ENCODE results near the gene TALDO1. TPM values are rescaled to one million over a fixed set of nuclear protein-coding genes. Genes with fewer than 3 reads are reported as not detected.

The TALDO1 gene
- total and polyA plus RNA-seq, 10 of the 15 experiments (the other 5 are each of a cell fraction or from before 2014, with no cell fraction given): 121 to 302 (median 182) TPM

GRCh38 chr11:792873-793272 lies 45.6 kb downstream of the TALDO1 start:
- WGBS (ENCODE audit: insufficient coverage, insufficient replicate concordance, low lambda C conversion rate, missing lambda C conversion rate): 83% methylated on average over 12 of the region's 13 CpGs
- POLR2A ChIA-PET: no interaction called here
- ATAC-seq (no peak), DNase-seq (ENCODE audit: low read depth, low spot score) (no peak), FAIRE-seq (no peak)
- intact Hi-C loops (cut with micrococcal nuclease; ENCODE audit: unreplicated experiment) (no loop called here), in situ Hi-C loops (cut with MboI) (no loop called here)
- H3K79me2 ChIP-seq (ENCODE audit: control insufficient read depth, insufficient read depth, low read length): peaks cover 30% of the 10 kb centered on the region
- no peak overlapping the region for H3K4me3 ChIP-seq
- H3K9me3 ChIP-seq (replicated peaks; ENCODE audit: control insufficient read depth, insufficient read depth, low read length): no peaks in the 10 kb centered on the region
- RAD21 ChIA-PET (ENCODE audit: unreplicated experiment): no interaction called here
- no peaks in the 10 kb centered on the region for H4K20me1 ChIP-seq (ENCODE audit: control insufficient read depth, insufficient read depth)
- BruUV-seq (replicated peaks): no TSS peak
- H3K4me1 ChIP-seq (ENCODE audit: control insufficient read depth, insufficient read depth, low read length): peaks cover 22% of the 10 kb centered on the region
- CTCF ChIA-PET: no interaction called here
- H3K27ac ChIP-seq (ENCODE audit: control insufficient read depth, insufficient read depth): no peak overlapping the region
- TF ChIP-seq USF1 (IDR thresholded peaks at IDR 0.05; ENCODE audit: borderline replicate concordance, extremely low read length, insufficient read depth, low read depth, low read length): no peak
- TF ChIP-seq SMAD1 (IDR thresholded peaks at IDR 0.05; ENCODE audit: low read depth, partially characterized antibody): no peak
- TF ChIP-seq PML (IDR thresholded peaks at IDR 0.05; ENCODE audit: low read length): no peak
- TF ChIP-seq KDM1A (IDR thresholded peaks at IDR 0.05; ENCODE audit: borderline replicate concordance): no peak
- no peak for TF ChIP-seq ZSCAN29 (IDR thresholded peaks at IDR 0.05)
- TF ChIP-seq SUPT20H (IDR thresholded peaks at IDR 0.05; ENCODE audit: borderline replicate concordance, control insufficient read depth, low read depth, low read length): no peak
- no peak for TF ChIP-seq MEF2B (IDR thresholded peaks at IDR 0.05; ENCODE audit: partially characterized antibody, poor library complexity, severe bottlenecking)
- TF ChIP-seq NR2C1 (IDR thresholded peaks at IDR 0.05): no peak
- TF ChIP-seq, protein P1, sequence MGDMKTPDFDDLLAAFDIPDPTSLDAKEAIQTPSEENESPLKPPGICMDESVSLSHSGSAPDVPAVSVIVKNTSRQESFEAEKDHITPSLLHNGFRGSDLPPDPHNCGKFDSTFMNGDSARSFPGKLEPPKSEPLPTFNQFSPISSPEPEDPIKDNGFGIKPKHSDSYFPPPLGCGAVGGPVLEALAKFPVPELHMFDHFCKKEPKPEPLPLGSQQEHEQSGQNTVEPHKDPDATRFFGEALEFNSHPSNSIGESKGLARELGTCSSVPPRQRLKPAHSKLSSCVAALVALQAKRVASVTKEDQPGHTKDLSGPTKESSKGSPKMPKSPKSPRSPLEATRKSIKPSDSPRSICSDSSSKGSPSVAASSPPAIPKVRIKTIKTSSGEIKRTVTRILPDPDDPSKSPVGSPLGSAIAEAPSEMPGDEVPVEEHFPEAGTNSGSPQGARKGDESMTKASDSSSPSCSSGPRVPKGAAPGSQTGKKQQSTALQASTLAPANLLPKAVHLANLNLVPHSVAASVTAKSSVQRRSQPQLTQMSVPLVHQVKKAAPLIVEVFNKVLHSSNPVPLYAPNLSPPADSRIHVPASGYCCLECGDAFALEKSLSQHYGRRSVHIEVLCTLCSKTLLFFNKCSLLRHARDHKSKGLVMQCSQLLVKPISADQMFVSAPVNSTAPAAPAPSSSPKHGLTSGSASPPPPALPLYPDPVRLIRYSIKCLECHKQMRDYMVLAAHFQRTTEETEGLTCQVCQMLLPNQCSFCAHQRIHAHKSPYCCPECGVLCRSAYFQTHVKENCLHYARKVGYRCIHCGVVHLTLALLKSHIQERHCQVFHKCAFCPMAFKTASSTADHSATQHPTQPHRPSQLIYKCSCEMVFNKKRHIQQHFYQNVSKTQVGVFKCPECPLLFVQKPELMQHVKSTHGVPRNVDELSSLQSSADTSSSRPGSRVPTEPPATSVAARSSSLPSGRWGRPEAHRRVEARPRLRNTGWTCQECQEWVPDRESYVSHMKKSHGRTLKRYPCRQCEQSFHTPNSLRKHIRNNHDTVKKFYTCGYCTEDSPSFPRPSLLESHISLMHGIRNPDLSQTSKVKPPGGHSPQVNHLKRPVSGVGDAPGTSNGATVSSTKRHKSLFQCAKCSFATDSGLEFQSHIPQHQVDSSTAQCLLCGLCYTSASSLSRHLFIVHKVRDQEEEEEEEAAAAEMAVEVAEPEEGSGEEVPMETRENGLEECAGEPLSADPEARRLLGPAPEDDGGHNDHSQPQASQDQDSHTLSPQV (IDR thresholded peaks at IDR 0.05): no peak
- no peak for TF ChIP-seq SREBF1 (IDR thresholded peaks at IDR 0.05; ENCODE audit: low read length)
- TF ChIP-seq RUNX3 (IDR thresholded peaks at IDR 0.05; ENCODE audit: low read length): no peak
- TF ChIP-seq POU2F2 (IDR thresholded peaks at IDR 0.05; ENCODE audit: borderline replicate concordance, low read depth, low read length): no peak
- no peak for TF ChIP-seq NFYB (IDR thresholded peaks at IDR 0.05; ENCODE audit: insufficient read depth, low read depth, low read length)
- SMC1A ChIA-PET (ENCODE audit: uncharacterized antibody, unreplicated experiment): no interaction called here
- no peak overlapping the region for H3K9ac ChIP-seq (ENCODE audit: control insufficient read depth, insufficient read depth, low read length)
- no peak overlapping the region for H2AFZ ChIP-seq (ENCODE audit: control insufficient read depth, low read depth, low read length)
- no peaks in the 10 kb centered on the region for H3K27me3 ChIP-seq (replicated peaks in 1 of 2; ENCODE audit: control insufficient read depth in 2 of 2, insufficient read depth in 2 of 2, low read length in 1 of 2)
- no peak overlapping the region for H3K4me2 ChIP-seq (ENCODE audit: control insufficient read depth, insufficient read depth)
- peaks cover 0 to 9% of the 10 kb centered on the region in 2 experiments; a peak in 2 of 4 replicates for H3K36me3 ChIP-seq (ENCODE audit: control insufficient read depth in 2 of 2, insufficient read depth in 2 of 2, low read length in 1 of 2)

Data from GM12878 (cell line).